Activated naive CD8-positive, alpha-beta T cell treated with anti-CD3 and anti-CD28 coated beads, Interleukin-2, amount 50 U/mL, for 24 hours (primary cell): ENCODE data around the gene REEP2.

Source experiments
- ATAC-seq: fragments of 150-1000 bp; cut with Tn5 transposase; one replicate; pipeline ENCODE4 v1.10.0; 2021
- DNase-seq: peaks from one replicate; pipeline ENCODE4 v3.0.0; 2021
- H3K27ac Mint-ChIP-seq: one replicate; pipeline ENCODE4 v1.8.0; 2021; ENCODE audit warnings: mild to moderate bottlenecking, mixed read lengths
- H3K27me3 Mint-ChIP-seq: one replicate; pipeline ENCODE4 v1.8.0; 2021; ENCODE audit warnings: mixed read lengths
- H3K36me3 Mint-ChIP-seq: one replicate; pipeline ENCODE4 v1.8.0; 2021; ENCODE audit warnings: low read depth, mixed read lengths
- H3K4me1 Mint-ChIP-seq: one replicate; pipeline ENCODE4 v1.8.0; 2021; ENCODE audit warnings: mixed read lengths
- H3K4me3 Mint-ChIP-seq: one replicate; pipeline ENCODE4 v1.8.0; 2021; ENCODE audit warnings: mild to moderate bottlenecking, moderate library complexity, mixed read lengths
- H3K9me3 Mint-ChIP-seq: one replicate; pipeline ENCODE4 v1.8.0; 2021; ENCODE audit warnings: mixed read lengths

Gene REEP2

DNA sequence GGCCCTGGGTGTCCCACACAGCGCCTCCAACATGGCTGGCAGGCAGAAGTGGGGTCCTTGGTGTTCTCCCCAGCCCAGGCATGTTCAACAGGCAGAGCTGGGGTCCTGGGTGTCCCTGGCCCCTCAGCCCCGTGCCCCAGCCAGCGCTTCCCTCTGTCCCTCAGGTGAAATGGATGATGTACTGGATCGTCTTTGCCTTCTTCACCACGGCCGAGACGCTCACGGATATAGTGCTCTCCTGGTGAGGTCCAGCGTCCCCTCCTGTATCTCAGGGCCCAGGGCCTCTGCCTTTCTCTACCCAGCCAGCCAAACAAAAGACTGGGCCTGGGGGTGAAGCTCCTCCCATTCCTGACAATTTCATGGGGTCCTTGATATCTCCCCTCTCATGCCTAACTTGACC, 2.4 kb downstream of the REEP2 start:
- no peak overlapping the region for H3K27ac Mint-ChIP-seq
- H3K27me3 Mint-ChIP-seq = no peaks in the 10 kb centered on the region
- H3K36me3 Mint-ChIP-seq = no peaks in the 10 kb centered on the region
- no peaks in the 10 kb centered on the region for H3K9me3 Mint-ChIP-seq
- H3K4me1 Mint-ChIP-seq = peaks cover 10% of the 10 kb centered on the region
- no peak overlapping the region for H3K4me3 Mint-ChIP-seq
- ATAC-seq (no peak), DNase-seq (no peak)

GRCh38 chr5:138444078-138444773, 5.4 kb downstream of the REEP2 start:
- Mint-ChIP-seq H3K4me3 (no peak overlapping the region), H3K27me3 (peaks cover 4% of the 10 kb centered on the region)

DNA sequence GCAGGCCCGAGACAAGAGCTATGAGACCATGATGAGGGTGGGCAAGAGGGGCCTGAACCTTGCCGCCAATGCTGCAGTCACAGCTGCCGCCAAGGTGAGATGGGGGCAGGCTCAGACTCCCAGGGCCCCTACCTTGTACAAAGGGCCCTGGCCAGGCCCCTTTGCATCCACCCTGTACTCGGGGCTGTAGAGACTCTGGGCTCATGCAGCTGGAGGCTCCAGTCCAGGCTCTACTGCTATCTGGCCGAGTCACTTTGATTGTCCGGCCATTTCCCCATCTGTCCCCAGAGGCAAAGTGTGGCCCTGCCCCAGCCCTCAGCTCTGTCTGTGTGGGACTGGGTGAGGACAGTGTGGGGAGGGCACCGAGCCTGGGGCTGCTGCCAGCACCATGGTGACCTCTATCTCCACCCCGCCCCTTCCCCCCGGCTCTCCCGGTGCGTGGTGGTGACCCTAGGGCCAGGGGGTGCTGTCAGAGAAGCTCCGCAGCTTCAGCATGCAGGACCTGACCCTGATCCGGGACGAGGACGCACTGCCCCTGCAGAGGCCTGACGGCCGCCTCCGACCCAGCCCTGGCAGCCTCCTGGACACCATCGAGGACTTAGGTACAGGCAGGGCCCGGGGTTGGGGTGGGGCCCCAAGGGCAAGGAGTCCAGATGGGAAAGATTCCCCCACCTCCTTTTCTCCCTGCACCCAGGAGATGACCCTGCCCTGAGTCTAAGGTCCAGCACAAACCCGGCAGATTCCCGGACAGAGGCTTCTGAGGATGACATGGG, 6.1 kb downstream of the REEP2 start:
- H3K9me3 Mint-ChIP-seq = no peaks in the 10 kb centered on the region
- H3K27ac Mint-ChIP-seq = no peak overlapping the region
- DNase-seq (no peak), ATAC-seq (no peak)
- peaks cover 4% of the 10 kb centered on the region for H3K27me3 Mint-ChIP-seq
- H3K4me1 Mint-ChIP-seq = peaks cover 2% of the 10 kb centered on the region
- no peaks in the 10 kb centered on the region for H3K36me3 Mint-ChIP-seq
- H3K4me3 Mint-ChIP-seq = no peak overlapping the region

More at GRCh38 chr5:138444078-138444773, 5.4 kb downstream of the REEP2 start:
- no peak for ATAC-seq
- H3K4me1 Mint-ChIP-seq = peaks cover 4% of the 10 kb centered on the region
- no peak for DNase-seq
- no peak overlapping the region for H3K27ac Mint-ChIP-seq
- no peaks in the 10 kb centered on the region for H3K36me3 Mint-ChIP-seq
- no peaks in the 10 kb centered on the region for H3K9me3 Mint-ChIP-seq

- H3K4me1 Mint-ChIP-seq = peaks cover 6% of the 10 kb centered on the region
- no peak for ATAC-seq
- H3K27ac Mint-ChIP-seq = no peak overlapping the region
- H3K36me3 Mint-ChIP-seq = no peaks in the 10 kb centered on the region
- DNase-seq = no peak
- H3K4me3 Mint-ChIP-seq = no peak overlapping the region
- H3K9me3 Mint-ChIP-seq = no peaks in the 10 kb centered on the region
- H3K27me3 Mint-ChIP-seq = peaks cover 4% of the 10 kb centered on the region
Observed at GRCh38 chr5:138445547-138446271, 6.9 kb downstream of the REEP2 start.

GRCh38 chr5:138448070-138448469, 9.2 kb downstream of the REEP2 start:
- H3K27me3 Mint-ChIP-seq = peaks cover 4% of the 10 kb centered on the region
- H3K36me3 Mint-ChIP-seq = no peaks in the 10 kb centered on the region
- H3K9me3 Mint-ChIP-seq = no peaks in the 10 kb centered on the region
- H3K4me1 Mint-ChIP-seq = peaks cover 6% of the 10 kb centered on the region
- ATAC-seq = no peak
- no peak overlapping the region for H3K27ac Mint-ChIP-seq
- DNase-seq = no peak
- H3K4me3 Mint-ChIP-seq = no peak overlapping the region

DNA sequence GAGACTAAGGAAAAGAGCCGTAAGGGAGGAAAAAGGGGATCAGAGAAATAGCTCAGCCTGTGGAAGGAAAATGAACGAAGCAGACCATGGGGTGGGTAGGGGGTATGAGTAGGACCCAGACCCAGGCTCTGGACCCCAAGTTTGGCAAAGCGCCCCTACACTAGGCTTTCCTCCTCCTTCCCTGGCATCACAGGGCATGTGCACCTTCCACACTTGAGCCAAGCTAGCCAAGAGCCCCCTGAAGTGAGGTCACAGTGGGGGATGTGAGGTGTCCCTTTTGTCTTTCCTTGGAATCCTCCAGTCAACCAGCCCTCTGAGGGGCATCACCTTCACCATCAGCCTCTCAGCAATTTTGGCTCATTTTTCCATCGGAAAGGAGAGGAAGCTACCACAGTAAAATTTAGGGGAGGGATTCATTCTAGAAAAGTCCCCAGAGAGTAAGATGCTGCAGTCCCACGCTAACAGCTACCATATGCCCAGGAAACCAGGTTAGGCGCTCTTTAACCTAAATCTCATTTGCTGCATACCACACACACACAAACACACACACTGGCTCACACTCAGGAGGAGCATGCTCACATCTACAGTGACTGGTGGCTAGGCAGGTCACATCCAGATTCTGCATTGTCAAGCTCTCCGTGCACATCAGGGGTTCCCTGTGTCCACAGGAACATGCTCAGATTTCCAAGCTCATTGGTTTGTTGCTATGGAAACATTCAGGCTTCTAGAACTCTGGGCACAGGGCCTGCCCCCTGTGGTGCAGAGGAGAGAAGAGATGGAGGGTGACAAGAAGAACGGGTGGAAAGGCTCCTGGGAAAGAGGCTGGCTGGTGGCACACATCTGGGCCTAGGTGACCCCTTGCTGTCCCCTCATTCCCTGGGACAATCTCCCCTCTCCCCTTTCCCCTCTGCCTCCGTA, 9.9 kb downstream of the REEP2 start:
- no peak for ATAC-seq
- peaks cover 4% of the 10 kb centered on the region for H3K27me3 Mint-ChIP-seq
- no peak for DNase-seq
- H3K36me3 Mint-ChIP-seq = no peaks in the 10 kb centered on the region
- H3K9me3 Mint-ChIP-seq = no peaks in the 10 kb centered on the region
- no peak overlapping the region for H3K4me3 Mint-ChIP-seq
- peaks cover 6% of the 10 kb centered on the region for H3K4me1 Mint-ChIP-seq
- no peak overlapping the region for H3K27ac Mint-ChIP-seq

- DNase-seq (peak; percentile 92), ATAC-seq (peak; percentile 70)
- Mint-ChIP-seq H3K27me3 (peaks cover 4% of the 10 kb centered on the region), H3K4me1 (peaks cover 6% of the 10 kb centered on the region), H3K36me3 (no peaks in the 10 kb centered on the region), H3K4me3 (peak overlapping the region; percentile 21), H3K9me3 (no peaks in the 10 kb centered on the region), H3K27ac (no peak overlapping the region)
Observed at GRCh38 chr5:138449501-138450239, 10.8 kb downstream of the REEP2 start.

DNA sequence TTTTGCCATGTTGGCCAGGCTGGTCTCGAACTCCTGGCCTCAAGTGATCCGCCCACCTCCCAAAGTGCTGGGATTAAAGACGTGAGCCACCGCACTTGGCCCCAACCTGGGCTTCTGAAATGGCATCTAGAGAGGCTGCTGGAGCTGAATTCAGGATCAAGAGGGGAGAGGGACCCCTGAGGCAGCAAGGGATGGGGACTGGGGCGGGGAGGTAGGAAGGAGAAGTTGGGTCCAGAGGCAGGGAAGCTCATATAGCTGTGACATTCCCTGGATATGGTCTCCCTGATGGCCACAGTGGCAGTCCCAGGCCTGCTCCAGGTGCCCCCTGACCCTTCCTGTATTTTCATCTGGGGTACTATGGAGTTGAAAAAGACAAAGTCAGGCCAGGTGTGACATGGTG, 12.1 kb downstream of the REEP2 start:
- no peaks in the 10 kb centered on the region for H3K9me3 Mint-ChIP-seq
- H3K27me3 Mint-ChIP-seq = peaks cover 4% of the 10 kb centered on the region
- ATAC-seq = no peak
- peaks cover 6% of the 10 kb centered on the region for H3K4me1 Mint-ChIP-seq
- no peak overlapping the region for H3K27ac Mint-ChIP-seq
- DNase-seq = no peak
- H3K4me3 Mint-ChIP-seq = no peak overlapping the region
- no peaks in the 10 kb centered on the region for H3K36me3 Mint-ChIP-seq

DNA sequence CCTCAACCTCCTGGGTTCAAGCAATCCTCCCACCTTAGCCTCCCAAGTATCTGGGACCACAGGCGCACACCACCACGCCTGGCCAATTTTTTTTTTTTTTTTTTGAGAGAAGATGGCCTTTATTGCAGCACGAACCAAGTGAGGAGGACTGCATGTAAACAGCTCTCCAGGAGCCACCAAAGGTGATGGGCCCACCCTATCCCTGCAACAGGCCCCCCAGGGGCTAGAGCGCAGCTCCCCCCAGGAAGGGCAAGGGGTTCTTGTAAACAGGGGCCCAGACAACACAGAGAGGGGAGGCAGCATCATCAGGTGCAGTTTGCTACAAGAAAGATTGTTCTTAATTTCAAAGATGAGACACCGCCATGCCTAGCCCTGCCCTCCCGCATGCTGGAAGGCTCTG, 13.9 kb downstream of the REEP2 start:
- Mint-ChIP-seq H3K9me3 (no peaks in the 10 kb centered on the region), H3K27me3 (peaks cover 4% of the 10 kb centered on the region), H3K4me1 (peaks cover 9% of the 10 kb centered on the region), H3K27ac (no peak overlapping the region), H3K4me3 (no peak overlapping the region), H3K36me3 (no peaks in the 10 kb centered on the region)
- ATAC-seq (no peak), DNase-seq (no peak)

- H3K4me1 Mint-ChIP-seq = peaks cover 17% of the 10 kb centered on the region
- H3K36me3 Mint-ChIP-seq = no peaks in the 10 kb centered on the region
- ATAC-seq (no peak), DNase-seq (no peak)
- no peaks in the 10 kb centered on the region for H3K27me3 Mint-ChIP-seq
- no peaks in the 10 kb centered on the region for H3K9me3 Mint-ChIP-seq
- H3K4me3 Mint-ChIP-seq = no peak overlapping the region
- H3K27ac Mint-ChIP-seq = no peak overlapping the region
Observed at GRCh38 chr5:138453590-138453989, 14.7 kb downstream of the REEP2 start.

GRCh38 chr5:138454121-138454520, 15.3 kb downstream of the REEP2 start:
- Mint-ChIP-seq H3K4me3 (no peak overlapping the region), H3K36me3 (no peaks in the 10 kb centered on the region)

GRCh38 chr5:138455232-138455930, 16.5 kb downstream of the REEP2 start:
- H3K9me3 Mint-ChIP-seq = no peaks in the 10 kb centered on the region
- H3K36me3 Mint-ChIP-seq = no peaks in the 10 kb centered on the region
- no peak overlapping the region for H3K4me3 Mint-ChIP-seq
- no peak for ATAC-seq
- DNase-seq = no peak
- no peak overlapping the region for H3K27ac Mint-ChIP-seq
- H3K27me3 Mint-ChIP-seq = no peaks in the 10 kb centered on the region
- peaks cover 29% of the 10 kb centered on the region for H3K4me1 Mint-ChIP-seq

More at GRCh38 chr5:138454121-138454520, 15.3 kb downstream of the REEP2 start:
- no peaks in the 10 kb centered on the region for H3K9me3 Mint-ChIP-seq
- H3K4me1 Mint-ChIP-seq = peaks cover 23% of the 10 kb centered on the region
- no peak overlapping the region for H3K27ac Mint-ChIP-seq
- ATAC-seq = no peak
- DNase-seq = no peak
- no peaks in the 10 kb centered on the region for H3K27me3 Mint-ChIP-seq
